HL-60/S4 (cell line): Measurements from ENCODE around the gene FTH1.
"Not testable (repeated sequence)": the region's sequence is repeated elsewhere in the genome, so short reads cannot be mapped to it uniquely, and the experiment has no call there.

Source experiments
- in situ Hi-C: fragments of 300-500 bp; cut with MboI; formaldehyde crosslinking; loops from 2 replicates; pipeline ENCODE4 v1.14.3; 2022; ENCODE audit warnings: low sequenced_read_pairs

Gene FTH1

GRCh38 chr11:61967116-61967923 is at the start of gene FTH1:
FTH1 (minus strand) TSS chr11:61967634; CDS start chr11:61967425, 209 bp downstream.
- in situ Hi-C loops: no loop called here

DNA sequence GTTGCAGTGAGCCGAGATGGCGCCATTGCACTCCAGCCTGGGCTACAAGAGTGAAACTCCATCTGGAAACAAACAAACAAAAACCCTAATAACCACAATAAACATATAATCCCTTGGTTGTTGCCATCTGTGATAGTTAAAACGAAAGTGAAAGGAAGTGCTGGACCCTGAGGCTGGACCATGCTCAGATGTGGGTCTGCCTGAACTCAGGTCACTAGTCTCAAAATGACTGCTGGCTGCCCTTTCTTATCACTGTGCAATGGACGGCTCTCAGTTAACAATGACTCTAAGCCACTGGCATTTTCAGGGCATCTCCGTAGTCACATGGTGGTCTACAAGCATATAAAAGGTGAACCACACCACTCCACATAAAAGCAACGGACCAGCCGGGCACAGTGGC is 48.2 kb upstream of the FTH1 start:
- in situ Hi-C loops: no loop called here

DNA sequence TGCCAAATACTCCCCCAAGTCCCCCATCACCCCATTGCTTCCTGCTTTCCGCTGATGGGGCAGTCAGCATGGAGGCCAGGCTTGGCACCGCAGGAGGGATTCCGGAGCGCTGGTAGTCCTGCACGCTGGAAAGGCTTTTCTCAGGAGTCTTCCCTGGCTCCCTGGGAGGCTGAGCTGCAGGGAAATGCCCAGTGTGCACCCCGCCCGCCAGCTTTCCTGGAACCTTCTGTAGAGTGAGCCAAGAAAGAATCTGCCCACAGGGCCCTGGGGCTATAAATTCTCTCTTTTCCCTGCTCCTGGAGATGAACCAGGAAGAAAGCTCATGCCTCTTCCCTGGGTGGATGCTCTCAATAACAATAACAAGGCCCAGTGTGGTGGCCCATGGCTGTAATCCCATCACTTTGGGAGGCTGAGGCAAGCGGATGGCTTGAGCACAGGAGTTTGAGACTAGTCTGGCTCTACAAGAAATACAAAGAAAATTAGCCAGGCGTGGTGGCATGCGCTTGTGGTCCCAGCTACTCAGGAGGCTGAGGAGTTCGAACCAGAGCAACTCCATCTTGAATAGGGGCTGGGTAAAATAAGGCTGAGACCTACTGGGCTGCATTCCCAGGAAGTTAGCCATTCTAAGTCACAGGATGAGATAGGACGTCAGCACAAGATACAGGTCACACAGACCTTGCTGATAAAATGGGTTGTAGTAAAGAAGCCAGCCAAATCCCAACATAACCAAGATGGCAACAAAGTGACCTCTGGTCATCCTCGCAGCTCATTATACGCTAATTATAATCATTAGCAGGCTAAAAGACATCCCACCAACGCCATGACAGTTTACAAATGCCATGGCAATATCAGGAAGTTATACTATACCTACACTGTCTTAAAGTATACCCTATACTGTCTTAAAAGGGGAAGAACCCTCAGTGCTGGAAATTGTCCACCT is 46.4 kb upstream of the FTH1 start:
- in situ Hi-C loops: no loop called here

- in situ Hi-C loops: no loop called here
These were observed 45.5 kb upstream of the FTH1 start for GRCh38 chr11:62012832-62013461.

GRCh38 chr11:62012451-62012831 is 45.0 kb upstream of the FTH1 start:
- in situ Hi-C loops: no loop called here

DNA sequence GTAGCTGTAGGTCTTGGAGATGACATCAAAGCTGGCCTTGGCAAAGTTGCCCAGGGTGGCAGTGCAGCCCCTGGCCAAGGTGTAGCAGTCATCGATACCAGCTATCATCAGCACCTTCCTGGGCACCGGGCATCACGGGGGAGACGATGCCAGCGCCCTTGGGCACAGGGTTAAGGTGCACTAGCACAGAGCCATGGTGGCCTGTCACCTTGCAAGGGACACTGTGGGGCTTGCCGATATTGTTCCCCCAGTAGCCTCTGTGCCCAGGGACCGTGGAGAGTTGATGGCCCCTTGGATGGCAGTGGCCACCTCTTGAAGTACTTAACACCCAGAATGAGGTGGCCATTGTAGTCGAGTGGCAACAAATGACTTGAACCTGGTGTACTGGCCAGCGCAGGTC is 44.4 kb upstream of the FTH1 start:
- in situ Hi-C loops: no loop called here

GRCh38 chr11:62010935-62011528 is 43.6 kb upstream of the FTH1 start:
- in situ Hi-C loops: no loop called here

DNA sequence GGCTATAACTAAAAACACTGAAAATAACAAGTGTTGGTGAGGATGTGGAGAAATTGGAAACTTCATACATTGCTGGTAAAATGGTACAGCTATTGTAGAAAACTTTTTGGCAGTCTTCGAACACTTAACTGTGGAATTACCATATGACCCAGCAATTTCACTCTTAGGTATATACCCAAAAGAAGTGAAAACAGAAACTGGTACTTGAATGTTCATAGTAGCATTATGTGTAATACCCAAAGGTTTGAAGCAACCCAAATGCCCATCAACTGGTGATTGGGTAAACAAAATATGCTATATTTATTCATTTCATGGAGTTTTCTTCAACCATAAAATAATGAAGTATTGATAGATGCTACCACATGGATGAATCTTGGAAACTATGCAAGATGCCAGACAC is 40.8 kb upstream of the FTH1 start:
- in situ Hi-C loops: no loop called here

GRCh38 chr11:62004473-62004872 is 37.0 kb upstream of the FTH1 start:
- in situ Hi-C loops: no loop called here

GRCh38 chr11:62002283-62002682 is 34.8 kb upstream of the FTH1 start:
- in situ Hi-C loops: not testable (repeated sequence)

- in situ Hi-C loops: no loop called here
These were observed 34.2 kb upstream of the FTH1 start for GRCh38 chr11:62001450-62002191.

- in situ Hi-C loops: no loop called here
These were observed 33.4 kb upstream of the FTH1 start for GRCh38 chr11:62000539-62001446.

DNA sequence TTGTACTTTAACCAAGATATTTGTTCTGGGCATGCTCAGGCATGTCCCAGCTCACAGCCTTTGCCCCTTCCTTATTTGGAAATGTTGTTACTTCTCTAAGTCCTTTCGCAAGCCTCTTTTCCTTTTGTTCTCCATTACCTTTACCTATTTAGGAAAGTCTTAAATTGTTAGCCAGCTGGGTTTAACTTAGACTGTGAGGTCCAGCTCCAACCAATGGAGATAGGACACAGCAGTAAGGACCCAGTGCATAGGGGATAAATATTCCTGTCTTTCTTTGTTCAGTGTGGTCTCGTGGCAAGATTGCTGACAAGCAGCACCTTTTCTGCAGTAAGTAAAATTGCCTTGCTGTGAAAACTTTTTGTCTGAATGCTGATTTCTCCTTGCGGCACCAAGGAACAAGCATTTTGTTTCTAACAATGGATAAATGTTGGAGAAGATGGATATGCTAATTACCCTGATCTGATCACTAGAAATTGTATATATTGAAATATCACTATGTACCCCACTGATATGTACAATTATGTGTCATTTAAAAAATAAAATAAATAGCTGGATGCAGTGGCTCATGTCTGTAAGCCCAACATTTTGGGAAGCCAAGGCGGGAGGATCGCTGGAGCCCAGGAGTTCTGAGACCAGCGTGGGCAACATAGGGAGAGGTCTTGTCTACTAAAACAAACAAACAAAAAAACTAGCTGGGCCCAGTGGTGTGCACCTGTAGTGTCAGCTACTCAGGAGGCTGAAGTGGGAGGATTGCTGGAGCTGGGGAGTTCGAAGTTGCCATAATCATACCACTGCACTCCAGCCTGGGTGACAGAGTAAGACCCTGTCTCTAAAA is 31.9 kb upstream of the FTH1 start:
- in situ Hi-C loops: no loop called here

- in situ Hi-C loops: no loop called here
These were observed 29.5 kb upstream of the FTH1 start for GRCh38 chr11:61996933-61997332.

DNA sequence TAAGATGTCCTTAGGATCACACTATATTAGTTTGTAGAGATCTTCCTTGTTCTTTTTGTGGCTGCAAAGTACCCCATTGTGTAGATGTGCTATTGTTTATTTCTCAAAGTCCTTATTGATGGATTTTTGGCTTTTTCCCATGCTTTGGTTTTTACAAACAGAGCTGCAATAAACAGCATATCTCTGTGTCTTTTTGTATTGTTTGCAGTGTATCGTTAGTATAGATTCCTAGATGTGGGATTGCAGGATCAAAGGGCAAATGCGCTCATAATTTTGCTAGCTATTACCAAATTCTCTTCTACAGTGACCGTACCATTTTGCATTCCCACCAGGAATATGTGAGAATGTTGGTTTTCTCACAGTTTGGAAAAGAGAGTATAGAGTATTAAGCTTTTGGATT is 27.5 kb upstream of the FTH1 start:
- in situ Hi-C loops: no loop called here

- in situ Hi-C loops: no loop called here
These were observed 18.4 kb upstream of the FTH1 start for GRCh38 chr11:61985869-61986268.

- in situ Hi-C loops: no loop called here
These were observed 16.0 kb upstream of the FTH1 start for GRCh38 chr11:61983419-61983818.

GRCh38 chr11:61980783-61981541 is 13.5 kb upstream of the FTH1 start:
- in situ Hi-C loops: no loop called here
